NCI-H345 (cell line): Measurements from ENCODE around the gene SESN2.

Source experiments
- DNase-seq: peaks from one replicate; lab custom pipeline; 2025; lab: John Stamatoyannopoulos, UW

The SESN2 gene

GRCh38 chr1:28282426-28283407, 23.4 kb downstream of the SESN2 start:
- no peak for DNase-seq

DNA sequence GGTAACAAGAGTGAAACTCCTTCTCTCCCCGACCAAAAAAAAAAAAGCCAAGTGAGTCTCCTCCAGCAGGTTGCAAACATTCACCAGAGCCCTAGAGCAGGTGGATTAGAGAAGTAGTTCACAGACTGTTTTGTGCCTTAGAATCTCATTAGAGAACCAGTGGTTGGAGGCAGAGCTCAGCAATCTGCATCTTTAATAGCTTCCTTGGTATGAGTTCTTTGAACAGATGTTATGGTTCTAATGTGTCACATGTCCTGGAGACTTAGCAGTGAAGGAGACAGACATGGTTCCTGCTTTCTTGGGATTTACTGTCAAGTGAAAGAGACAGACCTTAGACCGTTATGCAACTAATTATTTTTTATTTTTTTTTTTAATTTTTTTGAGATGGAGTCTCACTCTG, 26.8 kb downstream of the SESN2 start:
- no peak for DNase-seq

GRCh38 chr1:28288487-28288886, 29.2 kb downstream of the SESN2 start:
- no peak for DNase-seq

DNA sequence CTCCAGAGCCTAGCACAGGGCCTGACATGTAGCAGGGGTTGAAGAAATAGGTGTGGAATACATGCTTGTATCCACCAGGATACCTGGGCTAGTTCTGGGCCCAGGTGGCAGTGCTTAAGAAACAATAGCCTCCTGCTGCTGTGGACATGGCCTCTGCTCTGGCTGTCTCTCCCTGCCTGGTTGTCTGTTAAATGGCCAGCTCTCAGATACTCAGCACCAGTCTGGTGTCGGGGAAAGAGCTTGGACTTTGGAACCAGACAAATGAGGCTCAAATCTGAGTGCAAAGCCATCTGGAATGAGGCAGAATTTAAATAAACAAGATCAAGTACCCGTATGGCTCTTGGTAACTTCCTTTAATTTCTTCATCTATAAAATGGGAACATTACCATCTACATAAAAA, 31.5 kb downstream of the SESN2 start:
- DNase-seq, result no peak

DNA sequence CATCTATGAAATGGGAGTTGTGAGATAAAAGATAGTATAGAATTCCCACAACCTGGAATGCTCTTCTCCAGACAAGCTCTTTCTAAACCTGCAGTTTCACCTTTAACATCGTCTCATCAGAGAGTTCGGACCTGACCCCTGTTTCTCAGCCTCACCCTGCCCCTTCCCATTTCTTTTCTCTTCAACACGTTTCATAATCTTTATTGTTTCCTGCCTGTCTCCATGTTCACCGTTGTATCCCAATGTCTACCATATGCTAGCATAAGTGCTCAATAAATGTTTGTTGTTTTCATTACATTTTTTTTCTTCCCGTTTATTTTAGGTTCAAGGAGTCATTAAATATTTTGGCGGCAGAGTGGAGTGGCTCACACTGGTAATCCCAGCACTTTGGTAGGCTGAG, 32.4 kb downstream of the SESN2 start:
- DNase-seq, result no peak

DNA sequence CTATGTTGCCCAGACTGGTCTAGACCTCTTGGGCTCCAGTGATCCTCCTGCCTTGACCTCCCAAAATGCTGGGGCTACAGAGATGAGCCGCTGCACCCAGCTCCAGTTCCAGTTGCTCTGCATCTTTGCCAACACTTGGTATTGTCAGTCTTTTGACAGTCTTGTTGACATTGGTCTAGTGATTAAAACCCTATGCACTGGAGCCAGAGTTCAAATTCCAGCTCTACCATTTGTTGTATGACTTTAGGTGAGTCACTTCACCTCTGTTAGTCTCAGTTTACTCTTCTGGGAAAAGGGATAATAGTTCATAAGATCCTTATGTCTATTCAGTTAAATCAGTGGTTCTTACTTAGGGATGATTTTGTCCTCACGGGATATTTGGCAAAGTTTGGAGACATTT, 36.6 kb downstream of the SESN2 start:
- no peak for DNase-seq

- DNase-seq, result no peak
These were observed 37.3 kb downstream of the SESN2 start for GRCh38 chr1:28296401-28297261.

GRCh38 chr1:28297826-28298225, 38.5 kb downstream of the SESN2 start:
- no peak for DNase-seq

- no peak for DNase-seq
These were observed 39.1 kb downstream of the SESN2 start for GRCh38 chr1:28298438-28298837.

- no peak for DNase-seq
These were observed 42.3 kb downstream of the SESN2 start for GRCh38 chr1:28301368-28302174.

- no peak for DNase-seq
These were observed 42.9 kb downstream of the SESN2 start for GRCh38 chr1:28302247-28302646.

GRCh38 chr1:28306301-28306949, 47.1 kb downstream of the SESN2 start:
- no peak for DNase-seq

GRCh38 chr1:28308750-28309149, 49.4 kb downstream of the SESN2 start:
- no peak for DNase-seq

DNA sequence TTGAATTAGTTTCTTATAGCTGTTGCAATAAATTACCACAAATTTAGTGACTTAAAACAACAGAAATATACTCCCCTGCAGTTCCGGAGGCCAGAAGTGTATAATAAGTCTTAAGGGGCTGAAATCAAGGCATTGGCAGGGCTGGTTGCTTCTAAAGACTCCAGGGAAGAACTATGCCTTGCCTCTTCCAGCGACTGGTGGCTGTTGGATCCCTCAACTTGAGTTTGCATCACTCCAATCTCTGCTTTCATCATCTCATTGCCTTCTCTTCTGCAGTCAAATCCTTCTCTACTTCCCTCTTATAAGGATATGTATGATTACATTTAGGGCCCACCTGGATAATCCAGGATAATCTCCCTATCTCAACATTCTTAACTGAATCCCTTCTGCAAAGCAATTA, 50.4 kb downstream of the SESN2 start:
- no peak for DNase-seq

DNA sequence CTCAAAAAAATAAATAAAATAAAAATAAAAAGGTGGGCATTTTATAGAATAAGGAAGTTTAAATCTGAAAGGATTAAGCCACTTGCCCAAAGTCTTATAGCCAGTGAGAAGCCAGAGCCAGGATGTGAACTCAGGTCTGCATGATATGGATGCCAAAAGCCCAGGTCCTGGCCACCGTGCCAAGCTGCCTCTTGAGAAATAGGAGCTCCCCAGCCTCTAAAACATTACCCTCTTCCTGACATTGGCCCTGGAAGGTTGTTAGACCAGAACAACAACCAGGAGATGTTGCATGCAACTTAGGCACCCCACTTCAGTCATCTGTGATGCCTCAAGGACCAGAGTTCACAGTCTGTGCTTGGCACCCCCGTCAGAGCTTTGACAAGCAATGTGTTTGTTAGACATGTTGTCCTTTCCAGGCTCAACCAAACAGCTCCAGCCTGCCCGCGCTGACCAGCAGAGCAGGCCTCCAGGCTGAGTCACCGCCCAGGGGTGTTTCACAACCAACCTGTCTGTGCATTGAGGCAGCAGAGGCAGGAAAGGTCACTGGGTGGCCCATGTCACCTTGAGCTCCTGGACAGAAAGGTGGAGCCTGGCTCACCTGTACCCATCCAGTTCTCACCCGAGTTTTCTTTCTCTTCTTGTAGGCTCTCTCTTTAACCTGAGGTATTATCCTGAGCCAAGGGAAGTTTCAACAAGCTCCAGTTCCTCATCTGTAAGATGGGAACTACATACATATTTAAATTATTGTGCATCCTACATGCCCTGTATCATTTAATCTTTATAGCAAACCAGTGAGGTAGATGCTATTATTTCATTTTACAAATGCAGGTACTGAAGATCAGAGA, 54.6 kb downstream of the SESN2 start:
- DNase-seq, result no peak

DNA sequence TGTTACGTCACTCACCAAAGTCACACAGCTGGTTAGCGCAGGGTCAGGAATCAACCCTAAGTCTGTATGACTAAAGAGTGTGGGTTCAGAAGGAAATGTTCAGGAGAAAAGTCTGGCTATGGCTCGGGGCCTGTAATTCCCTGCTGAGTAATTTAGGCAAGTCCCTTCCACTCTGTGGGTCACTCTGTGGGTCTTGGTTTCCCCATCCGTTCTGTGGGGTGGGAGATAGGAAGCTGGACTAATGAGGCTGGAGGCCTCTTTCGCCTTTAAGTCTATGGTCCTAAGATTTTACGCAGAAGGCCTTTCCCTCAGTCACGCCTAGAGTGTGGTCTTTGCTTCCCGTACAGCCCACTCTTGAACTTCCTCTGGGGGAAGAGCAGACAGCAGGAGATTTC, 55.2 kb downstream of the SESN2 start:
- DNase-seq, result no peak

DNA sequence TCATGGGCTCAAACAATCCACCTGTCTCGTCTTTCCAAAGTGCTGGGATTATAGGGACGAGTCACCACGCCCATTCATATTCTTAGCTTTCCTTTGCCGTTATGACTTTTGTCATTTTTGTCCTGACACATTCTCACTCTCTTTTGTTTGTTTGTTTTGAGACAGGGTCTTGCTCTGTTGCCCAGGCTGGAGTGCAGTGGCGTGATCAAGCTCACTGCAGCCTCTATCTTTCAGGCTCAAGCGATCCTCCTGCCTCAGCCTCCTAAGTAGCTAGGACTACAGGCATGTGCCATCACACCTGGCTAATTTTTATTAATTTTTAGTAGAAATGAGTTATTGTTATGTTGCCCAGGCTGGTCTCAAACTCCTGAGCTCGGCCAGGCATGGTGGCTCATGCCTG, 57.7 kb downstream of the SESN2 start:
- no peak for DNase-seq

GRCh38 chr1:28322194-28322593, 62.9 kb downstream of the SESN2 start:
- DNase-seq, result no peak

GRCh38 chr1:28323720-28324119, 64.4 kb downstream of the SESN2 start:
- no peak for DNase-seq

DNA sequence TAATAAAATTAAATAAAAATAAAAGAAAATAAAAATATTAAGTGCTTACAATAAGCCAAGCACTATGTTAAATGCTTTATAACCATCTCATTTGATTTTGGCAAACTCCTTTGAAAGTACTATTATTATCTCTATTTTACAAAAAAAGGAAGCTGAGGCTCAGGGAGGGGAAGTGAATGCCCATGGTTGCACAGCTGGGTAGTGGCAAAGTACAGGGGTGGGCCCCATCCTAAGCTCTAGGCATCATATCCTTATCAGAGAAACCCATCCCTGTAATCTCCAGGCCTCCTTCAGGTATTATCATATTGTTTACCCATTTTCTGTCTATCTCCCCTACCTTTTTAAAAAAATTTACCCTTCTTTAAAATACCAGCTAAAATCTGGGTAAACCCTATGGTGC, 67.2 kb downstream of the SESN2 start:
- no peak for DNase-seq

- no peak for DNase-seq
These were observed 67.7 kb downstream of the SESN2 start for GRCh38 chr1:28326984-28327383.
